Activated CD8-positive, alpha-beta memory T cell treated with anti-CD3 and anti-CD28 coated beads, Interleukin-2, amount 10 ng/mL, durations not matched to agents 7 days and 5 days (primary cell): ENCODE results near the gene UVRAG. TPM values are rescaled to one million over a fixed set of nuclear protein-coding genes. Genes with fewer than 3 reads are reported as not detected.
"Not testable (repeated sequence)": the region's sequence is repeated elsewhere in the genome, so short reads cannot be mapped to it uniquely, and the experiment has no call there.

Experiments used
- ATAC-seq: fragments of 150-1000 bp; cut with Tn5 transposase; one replicate; pipeline ENCODE4 v1.10.0; 2021; ENCODE audit warnings: moderate library complexity
- CTCF ChIA-PET: fragments of 350-600 bp; sonication (Branson Sonifier 250); formaldehyde crosslinking; loops from one replicate; lab custom pipeline; 2021; ENCODE audit warnings: antibody characterized with exemption; lab: Charles Lee
- DNase-seq: peaks from one replicate; pipeline ENCODE4 v3.0.0-alpha.2; 2020
- H3K27ac Mint-ChIP-seq: one replicate; pipeline ENCODE4 v1.8.0; 2021; ENCODE audit warnings: mild to moderate bottlenecking, mixed read lengths
- H3K27me3 Mint-ChIP-seq: one replicate; pipeline ENCODE4 v1.8.0; 2021; ENCODE audit warnings: mixed read lengths
- H3K36me3 Mint-ChIP-seq: one replicate; pipeline ENCODE4 v1.8.0; 2021; ENCODE audit warnings: mild to moderate bottlenecking, mixed read lengths
- H3K4me1 Mint-ChIP-seq: one replicate; pipeline ENCODE4 v1.8.0; 2021; ENCODE audit warnings: mixed read lengths
- H3K4me3 Mint-ChIP-seq: one replicate; pipeline ENCODE4 v1.8.0; 2021; ENCODE audit warnings: mild to moderate bottlenecking, moderate library complexity, mixed read lengths
- H3K9me3 Mint-ChIP-seq: one replicate; pipeline ENCODE4 v1.8.0; 2022; ENCODE audit warnings: low read depth, mixed read lengths
- total RNA-seq, 2 experiments: library from RNA; stranded (reverse); gene quantifications; one replicate each; pipeline ENCODE4 v1.2.3, GENCODE V29; 2021

UVRAG gene
- total RNA-seq, 2 experiments from 2014 or later, result 17.4 to 25.5 TPM

- Mint-ChIP-seq H3K4me1 (no peaks in the 10 kb centered on the region), H3K4me3 (no peak overlapping the region), H3K9me3 (peaks cover 2% of the 10 kb centered on the region), H3K36me3 (peaks cover 8% of the 10 kb centered on the region), H3K27ac (no peak overlapping the region), H3K27me3 (no peaks in the 10 kb centered on the region)
- CTCF ChIA-PET, result no interaction called here
- ATAC-seq, result no peak
- no peak for DNase-seq
Measured at GRCh38 chr11:75841739-75842138, 26.7 kb downstream of the UVRAG start.

- CTCF ChIA-PET, result interaction anchor here (1.0 kb wide), 1 partner anchor 42 kb away, joined by 3 read pairs; no protein-coding TSS in a partner anchor
- Mint-ChIP-seq H3K9me3 (peaks cover 2% of the 10 kb centered on the region), H3K4me3 (no peak overlapping the region), H3K36me3 (peaks cover 4% of the 10 kb centered on the region), H3K27me3 (no peaks in the 10 kb centered on the region), H3K27ac (no peak overlapping the region), H3K4me1 (no peaks in the 10 kb centered on the region)
- ATAC-seq (no peak), DNase-seq (no peak)
Measured at GRCh38 chr11:75845324-75845723, 30.3 kb downstream of the UVRAG start.

- Mint-ChIP-seq H3K36me3 (peaks cover 4% of the 10 kb centered on the region), H3K27me3 (no peaks in the 10 kb centered on the region), H3K4me3 (no peak overlapping the region), H3K27ac (no peak overlapping the region), H3K4me1 (no peaks in the 10 kb centered on the region), H3K9me3 (peaks cover 2% of the 10 kb centered on the region)
- CTCF ChIA-PET, result no interaction called here
- DNase-seq (no peak), ATAC-seq (no peak)
Measured at GRCh38 chr11:75849894-75850293, 34.9 kb downstream of the UVRAG start.

- ATAC-seq (no peak), DNase-seq (no peak)
- CTCF ChIA-PET, result no interaction called here
- no peak overlapping the region for H3K27ac Mint-ChIP-seq
- no peaks in the 10 kb centered on the region for H3K9me3 Mint-ChIP-seq
- no peaks in the 10 kb centered on the region for H3K4me1 Mint-ChIP-seq
- peaks cover 4% of the 10 kb centered on the region for H3K36me3 Mint-ChIP-seq
- H3K27me3 Mint-ChIP-seq, result no peaks in the 10 kb centered on the region
- no peak overlapping the region for H3K4me3 Mint-ChIP-seq
Measured at GRCh38 chr11:75850787-75851186, 35.8 kb downstream of the UVRAG start.

GRCh38 chr11:75851203-75851602 lies 36.2 kb downstream of the UVRAG start:
- no peak for ATAC-seq
- H3K4me3 Mint-ChIP-seq, result no peak overlapping the region
- no peaks in the 10 kb centered on the region for H3K27me3 Mint-ChIP-seq
- H3K36me3 Mint-ChIP-seq, result peaks cover 4% of the 10 kb centered on the region
- no peaks in the 10 kb centered on the region for H3K4me1 Mint-ChIP-seq
- no peaks in the 10 kb centered on the region for H3K9me3 Mint-ChIP-seq
- H3K27ac Mint-ChIP-seq, result no peak overlapping the region
- no peak for DNase-seq
- CTCF ChIA-PET, result interaction anchor here (0.8 kb wide), 1 partner anchor 63 kb away, joined by 3 read pairs; no protein-coding TSS in a partner anchor

GRCh38 chr11:75852406-75853017 lies 37.5 kb downstream of the UVRAG start:
- ATAC-seq (no peak), DNase-seq (no peak)
- H3K27ac Mint-ChIP-seq, result no peak overlapping the region
- no peak overlapping the region for H3K4me3 Mint-ChIP-seq
- no peaks in the 10 kb centered on the region for H3K27me3 Mint-ChIP-seq
- CTCF ChIA-PET, result interaction anchor here (0.6 kb wide), 1 partner anchor 12 kb away, joined by 3 read pairs; no protein-coding TSS in a partner anchor
- H3K4me1 Mint-ChIP-seq, result peaks cover 3% of the 10 kb centered on the region
- no peaks in the 10 kb centered on the region for H3K9me3 Mint-ChIP-seq
- H3K36me3 Mint-ChIP-seq, result peaks cover 12% of the 10 kb centered on the region

- CTCF ChIA-PET, DNase-seq, ATAC-seq, H3K27me3 Mint-ChIP-seq, H3K4me3 Mint-ChIP-seq, H3K9me3 Mint-ChIP-seq, H3K27ac Mint-ChIP-seq, H3K4me1 Mint-ChIP-seq: not testable (repeated sequence)
- peaks cover 12% of the 10 kb centered on the region for H3K36me3 Mint-ChIP-seq
Measured at GRCh38 chr11:75853563-75853962, 38.6 kb downstream of the UVRAG start.

GRCh38 chr11:75853971-75854370 lies 39.0 kb downstream of the UVRAG start:
- no peak overlapping the region for H3K4me3 Mint-ChIP-seq

GRCh38 chr11:75855206-75855605 lies 40.2 kb downstream of the UVRAG start:
- Mint-ChIP-seq H3K36me3 (peaks cover 12% of the 10 kb centered on the region), H3K27me3 (no peaks in the 10 kb centered on the region), H3K4me3 (no peak overlapping the region), H3K27ac (no peak overlapping the region), H3K9me3 (no peaks in the 10 kb centered on the region), H3K4me1 (peaks cover 9% of the 10 kb centered on the region)
- DNase-seq (no peak), ATAC-seq (no peak)
- CTCF ChIA-PET, result interaction anchor here (1.4 kb wide), 1 partner anchor 52 kb away, joined by 3 read pairs; no protein-coding TSS in a partner anchor

More at GRCh38 chr11:75853971-75854370, 39.0 kb downstream of the UVRAG start:
- CTCF ChIA-PET, result no interaction called here
- no peak overlapping the region for H3K27ac Mint-ChIP-seq
- H3K4me1 Mint-ChIP-seq, result peaks cover 9% of the 10 kb centered on the region
- H3K27me3 Mint-ChIP-seq, result no peaks in the 10 kb centered on the region
- H3K9me3 Mint-ChIP-seq, result no peaks in the 10 kb centered on the region
- DNase-seq (no peak), ATAC-seq (no peak)
- peaks cover 12% of the 10 kb centered on the region for H3K36me3 Mint-ChIP-seq

GRCh38 chr11:75856912-75857311 lies 41.9 kb downstream of the UVRAG start:
- no peaks in the 10 kb centered on the region for H3K9me3 Mint-ChIP-seq
- ATAC-seq, result no peak
- H3K4me3 Mint-ChIP-seq, result no peak overlapping the region
- H3K27me3 Mint-ChIP-seq, result no peaks in the 10 kb centered on the region
- H3K4me1 Mint-ChIP-seq, result peaks cover 9% of the 10 kb centered on the region
- DNase-seq, result no peak
- CTCF ChIA-PET, result no interaction called here
- no peak overlapping the region for H3K27ac Mint-ChIP-seq
- H3K36me3 Mint-ChIP-seq, result peaks cover 13% of the 10 kb centered on the region

- ATAC-seq (no peak), DNase-seq (no peak)
- Mint-ChIP-seq H3K9me3 (no peaks in the 10 kb centered on the region), H3K4me3 (no peak overlapping the region), H3K27me3 (no peaks in the 10 kb centered on the region), H3K27ac (no peak overlapping the region), H3K4me1 (peaks cover 9% of the 10 kb centered on the region), H3K36me3 (peaks cover 12% of the 10 kb centered on the region)
- CTCF ChIA-PET, result interaction anchor here (1.1 kb wide), 1 partner anchor 11 kb away, joined by 3 read pairs; no protein-coding TSS in a partner anchor
Measured at GRCh38 chr11:75858042-75858441, 43.0 kb downstream of the UVRAG start.

GRCh38 chr11:75858613-75859012 lies 43.6 kb downstream of the UVRAG start:
- Mint-ChIP-seq H3K27ac (no peak overlapping the region), H3K4me3 (no peak overlapping the region), H3K27me3 (no peaks in the 10 kb centered on the region), H3K4me1 (peaks cover 9% of the 10 kb centered on the region), H3K36me3 (peaks cover 12% of the 10 kb centered on the region), H3K9me3 (no peaks in the 10 kb centered on the region)
- ATAC-seq (no peak), DNase-seq (no peak)
- CTCF ChIA-PET, result interaction anchor here (1.1 kb wide), 1 partner anchor 11 kb away, joined by 3 read pairs; no protein-coding TSS in a partner anchor

GRCh38 chr11:75859614-75860013 lies 44.6 kb downstream of the UVRAG start:
- H3K27ac Mint-ChIP-seq, result no peak overlapping the region
- no peaks in the 10 kb centered on the region for H3K9me3 Mint-ChIP-seq
- H3K4me1 Mint-ChIP-seq, result peaks cover 9% of the 10 kb centered on the region
- CTCF ChIA-PET, result no interaction called here
- DNase-seq, result no peak
- no peaks in the 10 kb centered on the region for H3K27me3 Mint-ChIP-seq
- no peak overlapping the region for H3K4me3 Mint-ChIP-seq
- no peak for ATAC-seq
- H3K36me3 Mint-ChIP-seq, result peaks cover 12% of the 10 kb centered on the region

- Mint-ChIP-seq H3K27me3 (no peaks in the 10 kb centered on the region), H3K9me3 (no peaks in the 10 kb centered on the region), H3K4me1 (peaks cover 6% of the 10 kb centered on the region), H3K4me3 (no peak overlapping the region), H3K27ac (no peak overlapping the region), H3K36me3 (peaks cover 6% of the 10 kb centered on the region)
- CTCF ChIA-PET, result interaction anchor here (2.3 kb wide), 1 partner anchor 289 kb away, joined by 5 read pairs; no protein-coding TSS in a partner anchor
- ATAC-seq (no peak), DNase-seq (no peak)
Measured at GRCh38 chr11:75862437-75862836, 47.4 kb downstream of the UVRAG start.
